Transverse colon (tissue), 3 donors: ENCODE data around the gene ZNF324B.

Source experiments
- CTCF ChIP-seq, 5 experiments: fragments of 200-600 bp in 3 of 5; fragments of 450-650 bp in 2 of 5; sonication (generic) in 3 of 5; IDR thresholded peaks; 1 replicate in 2 of 5; 2 replicates in 3 of 5; pipeline ENCODE4 v1.5.1; 2016 to 2017; ENCODE audit warnings: antibody characterized with exemption in 5 of 5, inconsistent platforms in 3 of 5, mild to moderate bottlenecking in 2 of 5, moderate library complexity in 1 of 5
- POLR2A ChIP-seq: fragments of 450-650 bp; IDR thresholded peaks from one replicate; pipeline ENCODE4 v1.6.1; 2016; ENCODE audit warnings: antibody characterized with exemption, mild to moderate bottlenecking, moderate library complexity

GRCh38 chr19:58477871-58478270 is 26.4 kb downstream of the ZNF324B start:
- TF ChIP-seq CTCF (IDR thresholded peaks at IDR 0.05) (no peak), POLR2A (no peak)
